Vagina (tissue), 2 donors: ENCODE data around the gene SPATA1.

Experiments
- POLR2A ChIP-seq, 2 donors: fragments of 450-650 bp; IDR thresholded peaks; one replicate each; pipeline ENCODE4 v1.6.1; 2017; ENCODE audit warnings: antibody characterized with exemption in 2 of 2, mild to moderate bottlenecking in 2 of 2, moderate library complexity in 2 of 2
- POLR2AphosphoS5 ChIP-seq, 2 donors: sonication (generic); formaldehyde crosslinking; IDR thresholded peaks; one replicate each; pipeline ENCODE4 v1.9.0; 2017; ENCODE audit warnings: antibody characterized with exemption in 2 of 2, mild to moderate bottlenecking in 2 of 2, low read depth in 1 of 2; ENCODE audit not compliant: insufficient read depth in 1 of 2
- TF ChIP-seq, protein P1 (sequence below), 3 experiments: fragments of 450-650 bp in 2 of 3; fragments of 200-600 bp in 1 of 3; sonication (generic) in 1 of 3; IDR thresholded peaks; one replicate each; pipeline ENCODE4 v1.5.1; 2017 to 2019; ENCODE audit warnings: antibody characterized with exemption in 3 of 3, mild to moderate bottlenecking in 2 of 3, moderate library complexity in 2 of 3

DNA sequence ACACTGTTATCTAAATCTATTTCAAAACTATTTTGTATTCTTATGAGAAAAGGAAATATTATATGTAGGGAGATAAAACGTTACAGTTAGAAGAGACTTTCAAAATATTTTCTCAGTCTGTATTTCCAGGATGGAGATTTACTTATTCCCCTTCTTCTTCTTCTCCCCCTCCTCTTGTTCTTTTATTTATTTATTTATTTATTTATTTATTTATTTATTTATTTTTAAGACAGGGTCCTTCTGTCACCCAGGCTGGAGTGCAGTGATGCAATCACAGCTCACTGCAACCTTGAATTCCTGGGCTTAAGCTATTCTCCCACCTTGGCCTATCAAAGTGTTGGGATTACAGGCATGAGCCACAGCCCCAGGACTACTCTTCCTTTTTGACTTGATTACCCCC, 30.0 kb upstream of the SPATA1 start:
- TF ChIP-seq, protein P1, sequence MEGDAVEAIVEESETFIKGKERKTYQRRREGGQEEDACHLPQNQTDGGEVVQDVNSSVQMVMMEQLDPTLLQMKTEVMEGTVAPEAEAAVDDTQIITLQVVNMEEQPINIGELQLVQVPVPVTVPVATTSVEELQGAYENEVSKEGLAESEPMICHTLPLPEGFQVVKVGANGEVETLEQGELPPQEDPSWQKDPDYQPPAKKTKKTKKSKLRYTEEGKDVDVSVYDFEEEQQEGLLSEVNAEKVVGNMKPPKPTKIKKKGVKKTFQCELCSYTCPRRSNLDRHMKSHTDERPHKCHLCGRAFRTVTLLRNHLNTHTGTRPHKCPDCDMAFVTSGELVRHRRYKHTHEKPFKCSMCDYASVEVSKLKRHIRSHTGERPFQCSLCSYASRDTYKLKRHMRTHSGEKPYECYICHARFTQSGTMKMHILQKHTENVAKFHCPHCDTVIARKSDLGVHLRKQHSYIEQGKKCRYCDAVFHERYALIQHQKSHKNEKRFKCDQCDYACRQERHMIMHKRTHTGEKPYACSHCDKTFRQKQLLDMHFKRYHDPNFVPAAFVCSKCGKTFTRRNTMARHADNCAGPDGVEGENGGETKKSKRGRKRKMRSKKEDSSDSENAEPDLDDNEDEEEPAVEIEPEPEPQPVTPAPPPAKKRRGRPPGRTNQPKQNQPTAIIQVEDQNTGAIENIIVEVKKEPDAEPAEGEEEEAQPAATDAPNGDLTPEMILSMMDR (IDR thresholded peaks at IDR 0.05), result no peak
- no peak for TF ChIP-seq POLR2A (IDR thresholded peaks at IDR 0.05)
- no peak for TF ChIP-seq POLR2AphosphoS5 (IDR thresholded peaks at IDR 0.05; ENCODE audit: insufficient read depth in 1 of 2, low read depth in 1 of 2)
